Stimulated activated naive CD8-positive, alpha-beta T cell treated with anti-CD3 and anti-CD28 coated beads, Interleukin-15, Interleukin-2, amounts not matched to agents 100 U/mL and 50 U/mL, for 24 hours (primary cell): ENCODE results near the gene C6orf62.
"Not testable (repeated sequence)": the region's sequence is repeated elsewhere in the genome, so short reads cannot be mapped to it uniquely, and the experiment has no call there.

Experiments
- ATAC-seq: fragments of 150-1000 bp; cut with Tn5 transposase; one replicate; pipeline ENCODE4 v1.10.0; 2021
- DNase-seq: peaks from one replicate; pipeline ENCODE4 v3.0.0; 2021

C6orf62 gene

GRCh38 chr6:24699521-24700359, 19.2 kb downstream of the C6orf62 start:
- ATAC-seq (peak; percentile 60), DNase-seq (no peak)

GRCh38 chr6:24696097-24696496, 22.9 kb downstream of the C6orf62 start:
- no peak for DNase-seq
- no peak for ATAC-seq

DNA sequence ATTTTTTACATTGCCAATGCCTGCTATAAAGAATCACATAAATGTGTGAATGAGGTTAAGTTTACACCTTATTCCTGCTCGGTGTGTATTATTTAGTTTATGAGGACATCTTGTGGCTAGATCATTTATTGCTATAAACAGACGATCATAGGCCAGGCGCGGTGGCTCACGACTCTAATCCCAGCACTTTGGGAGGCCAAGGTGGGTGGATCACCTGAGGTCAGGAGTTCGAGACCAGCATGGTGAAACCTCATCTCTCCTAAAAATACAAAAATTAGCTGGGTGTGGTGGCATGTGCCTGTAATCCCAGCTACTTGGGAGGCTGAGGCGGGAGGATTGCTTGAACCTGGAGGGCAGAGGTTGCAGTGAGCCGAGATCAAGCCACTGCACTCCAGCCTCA, 23.3 kb downstream of the C6orf62 start:
- DNase-seq (peak; percentile 20), ATAC-seq (peak; percentile 57)

DNA sequence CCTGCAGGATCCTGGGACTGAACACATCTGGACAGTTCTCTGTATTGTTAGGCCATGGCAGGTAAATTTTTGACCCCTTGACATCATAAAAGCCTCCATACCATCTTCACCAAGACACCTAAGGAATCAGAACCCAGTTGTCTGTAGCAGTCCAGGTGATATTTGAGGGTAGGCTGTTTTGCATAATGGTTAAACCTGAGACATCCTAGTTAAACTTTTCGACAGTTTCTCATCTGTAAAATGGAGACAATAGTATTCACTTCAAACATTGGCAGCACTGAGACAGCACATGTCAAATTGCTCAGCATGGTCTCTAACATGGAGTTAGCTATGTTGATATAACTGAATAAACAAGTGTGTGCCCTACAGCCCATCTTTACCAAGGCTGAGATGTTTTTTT, 24.8 kb downstream of the C6orf62 start:
- DNase-seq = no peak
- ATAC-seq = no peak

GRCh38 chr6:24692848-24693592, 25.9 kb downstream of the C6orf62 start:
- ATAC-seq = peak; percentile 52
- no peak for DNase-seq

DNA sequence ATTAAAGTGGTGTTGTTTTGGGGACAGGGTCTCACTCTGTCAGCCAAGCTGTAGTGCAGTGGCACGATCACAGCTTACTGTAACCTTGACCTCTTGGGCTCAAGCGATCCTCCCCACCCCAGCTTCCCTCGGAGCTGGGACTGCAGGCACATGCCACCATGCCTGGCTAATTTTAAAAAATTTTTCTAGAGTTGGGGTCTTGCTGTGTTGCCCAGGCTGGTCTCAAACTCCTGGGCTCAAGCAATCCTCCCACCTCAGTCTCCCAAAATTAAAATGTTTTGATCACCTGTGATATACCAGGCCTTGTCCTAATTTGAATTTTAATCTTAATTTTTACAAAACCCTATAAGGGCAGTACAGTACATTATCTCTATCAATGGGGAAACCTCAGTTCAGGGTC, 26.5 kb downstream of the C6orf62 start:
- ATAC-seq (no peak), DNase-seq (no peak)

DNA sequence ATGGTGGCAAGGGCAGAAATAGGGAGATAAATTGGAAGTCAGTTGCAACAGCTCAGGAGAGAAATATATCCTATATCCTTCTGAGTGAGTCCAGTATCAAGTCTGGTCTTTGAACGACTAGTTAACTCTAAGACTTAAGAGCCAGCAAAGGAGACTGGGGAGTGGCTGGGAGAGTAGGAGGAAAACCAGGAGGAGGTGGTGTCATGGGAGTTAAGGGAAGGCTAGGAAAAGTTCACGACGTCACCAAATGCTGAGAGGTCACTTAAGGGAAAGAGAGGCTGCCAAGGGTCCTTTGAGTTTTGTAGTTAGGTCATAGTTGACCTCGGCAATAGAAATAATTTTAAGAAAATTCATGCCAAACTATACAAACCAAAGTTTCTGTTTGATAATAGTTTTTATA, 27.0 kb downstream of the C6orf62 start:
- DNase-seq (no peak), ATAC-seq (no peak)

- ATAC-seq = peak; percentile 56
- no peak for DNase-seq
Measured at GRCh38 chr6:24691550-24691949, 27.4 kb downstream of the C6orf62 start.

GRCh38 chr6:24690593-24690992, 28.4 kb downstream of the C6orf62 start:
- DNase-seq (no peak), ATAC-seq (no peak)

- ATAC-seq = no peak
- DNase-seq = no peak
Measured at GRCh38 chr6:24689964-24690363, 29.0 kb downstream of the C6orf62 start.

- no peak for DNase-seq
- no peak for ATAC-seq
Measured at GRCh38 chr6:24686946-24687345, 32.0 kb downstream of the C6orf62 start.

GRCh38 chr6:24686408-24686807, 32.5 kb downstream of the C6orf62 start:
- ATAC-seq (no peak), DNase-seq (no peak)

DNA sequence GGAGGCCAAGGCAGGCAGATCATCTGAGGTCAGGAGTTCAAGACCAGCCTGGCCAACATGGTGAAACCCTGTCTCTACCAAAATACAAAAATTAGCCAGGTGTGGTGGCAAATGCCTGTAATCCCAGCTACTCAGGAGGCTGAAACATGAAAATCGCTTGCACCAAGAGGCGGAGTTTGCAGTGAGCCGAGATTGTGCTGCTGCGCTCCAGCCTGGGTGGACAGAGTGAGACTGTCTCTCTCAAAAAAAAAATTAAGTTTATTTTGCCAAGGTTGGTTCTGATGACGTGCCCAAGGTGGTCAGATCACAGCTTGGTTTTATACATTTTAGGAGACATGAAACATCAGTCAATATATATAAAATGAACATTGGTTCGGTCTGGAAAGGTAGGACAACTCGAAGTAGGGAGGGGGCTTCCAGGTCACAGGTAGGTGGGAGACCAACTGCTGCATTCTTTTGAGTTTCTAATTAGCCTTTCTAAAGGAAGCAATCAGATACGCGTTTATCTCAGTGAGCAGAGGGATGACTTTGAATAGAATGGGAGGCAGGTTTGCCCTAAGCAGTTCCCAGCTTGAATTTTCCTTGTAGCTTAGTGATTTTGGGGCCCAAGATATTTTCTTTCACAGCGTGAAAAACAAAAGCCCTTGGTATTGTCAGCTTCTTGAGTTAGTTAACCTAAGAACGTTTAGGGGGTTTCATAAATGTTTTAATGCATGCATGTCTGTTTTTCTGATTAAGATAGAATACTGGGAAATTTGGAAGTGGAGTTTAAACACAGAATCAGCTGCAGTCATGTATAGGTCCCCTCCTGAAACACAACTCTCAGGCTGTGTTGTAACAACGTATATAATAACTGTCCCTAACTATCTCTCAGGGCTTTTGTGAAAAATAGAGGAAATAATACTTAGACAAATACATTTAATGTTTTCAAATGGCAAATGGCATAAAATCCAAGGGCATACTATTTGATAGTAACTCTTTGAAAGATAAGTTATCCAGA, 35.4 kb downstream of the C6orf62 start:
- DNase-seq = no peak
- ATAC-seq = no peak

- ATAC-seq = no peak
- no peak for DNase-seq
Measured at GRCh38 chr6:24680582-24680981, 38.4 kb downstream of the C6orf62 start.

DNA sequence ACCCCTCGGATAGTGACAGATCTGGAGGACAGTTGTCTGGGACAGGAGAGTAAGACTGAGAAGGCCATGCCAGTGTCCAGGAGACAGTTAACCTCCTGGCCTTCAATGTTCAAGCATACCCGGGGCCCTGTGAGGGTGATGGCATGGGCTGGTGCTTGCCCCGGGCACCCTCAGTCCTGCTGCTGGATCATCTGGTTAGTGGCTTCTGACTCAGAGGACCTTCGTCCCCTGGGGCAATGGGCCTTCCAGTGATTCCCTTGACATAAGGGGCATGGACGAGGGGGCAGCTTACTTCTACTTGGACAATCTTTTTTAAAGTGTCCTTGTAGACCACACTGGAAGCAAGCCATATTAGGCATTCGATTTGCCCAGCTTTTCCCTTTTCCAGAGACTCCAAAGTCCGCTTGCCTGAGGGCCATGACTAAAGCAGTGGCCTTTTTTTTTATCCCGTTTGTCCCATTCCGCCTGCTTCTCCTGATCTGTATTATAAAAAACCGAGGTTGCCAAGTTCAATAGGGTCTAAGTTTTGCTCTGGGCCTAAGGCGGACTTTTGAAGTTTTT, 40.1 kb downstream of the C6orf62 start:
- DNase-seq, ATAC-seq: not testable (repeated sequence)

- DNase-seq = no peak
- no peak for ATAC-seq
Measured at GRCh38 chr6:24673625-24674024, 45.3 kb downstream of the C6orf62 start.

- no peak for DNase-seq
- no peak for ATAC-seq
Measured at GRCh38 chr6:24672620-24673182, 46.3 kb downstream of the C6orf62 start.

DNA sequence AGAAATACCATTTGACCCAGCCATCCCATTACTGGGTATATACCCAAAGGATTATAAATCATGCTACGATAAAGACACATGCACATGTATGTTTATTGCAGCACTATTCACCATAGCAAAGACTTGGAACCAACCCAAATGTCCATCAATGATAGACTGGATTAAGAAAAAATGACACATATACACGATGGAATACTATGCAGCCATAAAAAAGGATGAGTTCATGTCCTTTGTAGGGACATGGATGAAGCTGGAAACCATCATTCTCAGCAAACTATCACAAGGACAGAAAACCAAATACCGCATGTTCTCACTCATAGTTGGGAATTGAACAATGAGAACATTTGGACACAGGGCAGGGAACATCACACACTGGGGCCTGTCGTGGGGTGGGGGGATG, 47.9 kb downstream of the C6orf62 start:
- DNase-seq, ATAC-seq: not testable (repeated sequence)

- not testable (repeated sequence) for ATAC-seq, DNase-seq
Measured at GRCh38 chr6:24670492-24670891, 48.5 kb downstream of the C6orf62 start.

DNA sequence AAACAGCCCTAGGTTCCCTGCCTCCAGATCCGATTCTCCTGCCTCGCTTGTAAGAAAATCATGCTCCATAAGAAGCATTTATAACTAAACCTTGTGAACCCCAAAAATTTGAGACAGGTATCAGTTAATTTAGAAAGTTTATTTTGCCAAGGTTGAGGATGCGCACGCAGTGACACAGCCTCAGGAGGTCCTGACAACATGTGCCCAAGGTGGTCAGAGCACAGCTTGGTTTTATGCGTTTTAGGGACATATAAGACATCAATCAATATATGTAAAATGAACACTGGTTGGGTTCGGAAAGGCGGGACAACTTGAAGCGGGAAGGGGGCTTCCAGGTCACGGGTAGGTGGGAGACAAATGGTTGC, 50.0 kb downstream of the C6orf62 start:
- ATAC-seq (no peak), DNase-seq (no peak)
